GM12875 (cell line): ENCODE results near the gene ZNHIT6.

Experiments used
- H3K4me3 ChIP-seq: one replicate; pipeline ENCODE4 v1.5.1; 2011; ENCODE audit warnings: low read depth, low read length, control low read depth
- CTCF ChIP-seq: IDR thresholded peaks from 2 replicates; pipeline ENCODE4 v1.5.1; 2011; ENCODE audit warnings: low read depth, mild to moderate bottlenecking, control low read depth, inconsistent platforms, low read length, moderate library complexity, borderline replicate concordance; ENCODE audit not compliant: insufficient read depth

The ZNHIT6 gene

DNA sequence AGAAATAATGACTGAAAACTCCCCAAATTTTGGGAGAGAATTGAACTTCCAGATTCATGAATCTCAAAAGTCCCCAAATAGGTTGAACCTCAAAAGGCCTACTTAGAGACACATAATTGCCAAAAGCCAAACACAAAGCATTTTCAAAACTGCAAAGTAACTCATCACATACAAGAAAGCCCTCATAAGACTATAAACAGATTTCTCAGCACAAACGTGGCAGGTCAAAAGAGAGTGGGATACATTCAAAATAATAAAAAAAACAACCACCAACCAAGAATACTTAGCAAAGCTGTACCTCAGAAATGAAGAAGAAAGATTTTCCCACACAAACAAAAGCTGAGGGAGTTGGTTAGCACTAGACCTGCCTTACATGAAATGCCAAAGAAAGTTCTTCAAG lies 69.8 kb downstream of the ZNHIT6 start:
- no peak for TF ChIP-seq CTCF
- no peak overlapping the region for H3K4me3 ChIP-seq

- TF ChIP-seq CTCF = no peak
- no peak overlapping the region for H3K4me3 ChIP-seq
These were observed 77.7 kb downstream of the ZNHIT6 start for GRCh38 chr1:85630493-85630892.

DNA sequence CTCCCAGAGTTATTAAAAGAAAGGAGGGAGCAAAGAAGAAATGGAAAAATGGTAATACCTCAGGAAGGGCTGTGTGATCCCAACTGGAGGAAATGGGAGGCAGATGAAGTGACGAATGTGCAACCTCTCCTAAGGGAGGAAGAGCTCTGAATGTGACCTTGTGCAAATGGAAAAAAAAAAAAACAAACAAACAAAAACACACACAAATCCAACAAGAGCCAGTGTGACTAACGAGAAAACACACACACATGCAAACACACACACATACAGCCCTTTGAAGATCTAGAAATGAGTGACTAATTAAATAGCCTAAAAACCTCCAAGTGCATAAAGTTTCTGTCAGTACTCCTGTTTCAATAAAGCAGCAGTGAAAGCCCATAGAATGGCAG lies 78.7 kb downstream of the ZNHIT6 start:
- no peak overlapping the region for H3K4me3 ChIP-seq
- no peak for TF ChIP-seq CTCF

DNA sequence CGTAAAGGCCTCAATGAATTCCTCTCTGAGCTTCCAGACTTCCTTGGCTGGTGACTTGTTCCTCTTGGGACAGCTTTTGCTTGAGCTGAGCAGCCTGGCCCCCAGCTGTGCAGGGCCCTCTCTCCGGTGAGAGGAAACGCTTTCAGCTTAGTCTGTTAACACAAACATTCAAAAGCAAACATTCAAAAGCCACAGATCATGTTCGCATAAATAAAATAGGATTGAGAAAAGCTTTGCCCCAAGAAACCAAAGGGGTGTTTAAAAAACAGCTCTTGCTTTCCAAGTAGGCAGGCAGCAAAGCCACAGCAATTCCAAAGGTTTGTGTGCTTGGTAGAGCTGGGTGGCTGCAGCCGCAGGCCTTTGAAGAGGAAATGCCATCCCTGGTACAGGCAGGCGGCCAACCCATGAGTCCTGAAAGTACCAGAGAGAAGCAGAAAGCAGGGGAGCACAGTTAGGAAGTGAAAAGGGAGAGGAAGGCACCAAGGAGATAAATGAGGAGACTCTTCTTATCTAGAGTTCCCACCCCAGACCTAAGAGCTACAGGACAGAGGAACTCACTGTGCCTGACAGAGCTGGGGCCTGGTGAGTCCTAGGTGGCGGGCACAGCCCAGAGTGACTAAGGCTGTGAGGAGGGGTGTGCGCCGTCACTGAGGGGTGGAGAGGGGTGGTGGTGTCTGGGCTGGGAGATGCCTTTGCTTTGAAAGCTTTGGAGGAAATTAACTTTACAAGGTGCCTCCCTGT lies 79.3 kb downstream of the ZNHIT6 start:
- H3K4me3 ChIP-seq = no peak overlapping the region
- no peak for TF ChIP-seq CTCF

DNA sequence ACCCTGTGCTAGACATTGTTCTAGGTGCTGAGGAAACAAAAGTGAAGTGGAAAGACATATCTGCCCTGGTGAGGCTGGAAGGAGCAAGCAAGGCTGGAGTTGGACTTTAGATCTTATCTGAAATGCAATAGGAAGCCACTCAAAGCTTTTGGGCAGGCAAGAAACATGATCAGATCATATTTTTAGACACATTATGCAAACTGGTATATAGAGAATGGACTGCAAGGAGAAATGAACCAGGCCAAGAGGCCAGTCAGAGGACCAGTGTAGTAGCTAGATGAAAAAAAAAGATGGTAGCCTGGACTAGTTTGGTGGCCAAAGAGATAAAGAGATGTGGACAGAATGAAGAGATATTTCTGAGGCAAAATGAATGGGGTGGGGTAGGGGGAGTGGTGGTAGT lies 81.4 kb downstream of the ZNHIT6 start:
- no peak overlapping the region for H3K4me3 ChIP-seq
- no peak for TF ChIP-seq CTCF

DNA sequence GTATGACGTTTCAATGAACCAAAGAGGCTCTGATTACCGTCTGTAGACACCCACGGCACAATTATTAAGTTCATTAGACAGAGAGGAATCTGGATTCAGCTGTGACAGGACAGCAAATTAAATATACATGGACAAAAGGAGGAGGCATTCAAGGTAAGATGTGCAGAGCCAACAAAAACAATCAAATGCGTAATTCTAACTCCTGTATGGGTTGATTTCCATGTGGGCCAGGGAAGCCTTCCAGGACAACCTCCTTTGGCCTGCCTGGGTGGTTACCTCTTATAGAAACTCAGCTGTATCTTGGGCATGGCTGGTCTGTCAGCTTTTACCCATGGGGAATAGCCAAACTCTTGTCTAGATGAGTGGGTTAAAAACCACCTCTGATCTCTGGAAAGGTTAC lies 83.9 kb downstream of the ZNHIT6 start:
- no peak for TF ChIP-seq CTCF
- H3K4me3 ChIP-seq = no peak overlapping the region

DNA sequence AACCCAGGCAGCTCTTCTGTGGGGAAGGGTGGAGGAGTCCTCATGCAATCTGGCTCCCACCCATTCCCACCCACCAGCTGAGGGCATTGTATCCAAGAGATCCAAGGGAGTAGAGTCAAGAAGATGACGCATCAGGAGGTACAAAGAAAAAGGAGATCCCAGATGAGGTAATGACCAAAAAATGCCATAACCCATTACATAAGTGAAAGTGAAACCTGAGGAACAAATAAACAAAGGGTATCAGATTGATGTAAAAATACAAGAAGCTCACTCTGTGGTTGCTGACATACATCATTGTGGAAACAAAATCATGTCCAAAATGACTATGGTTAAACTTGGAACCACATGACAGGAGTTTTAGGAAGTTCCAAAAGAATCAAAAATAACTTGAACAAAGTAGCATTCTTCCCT lies 85.2 kb downstream of the ZNHIT6 start:
- no peak for TF ChIP-seq CTCF
- no peak overlapping the region for H3K4me3 ChIP-seq
